ENCODE data around the gene TUB.

DNA sequence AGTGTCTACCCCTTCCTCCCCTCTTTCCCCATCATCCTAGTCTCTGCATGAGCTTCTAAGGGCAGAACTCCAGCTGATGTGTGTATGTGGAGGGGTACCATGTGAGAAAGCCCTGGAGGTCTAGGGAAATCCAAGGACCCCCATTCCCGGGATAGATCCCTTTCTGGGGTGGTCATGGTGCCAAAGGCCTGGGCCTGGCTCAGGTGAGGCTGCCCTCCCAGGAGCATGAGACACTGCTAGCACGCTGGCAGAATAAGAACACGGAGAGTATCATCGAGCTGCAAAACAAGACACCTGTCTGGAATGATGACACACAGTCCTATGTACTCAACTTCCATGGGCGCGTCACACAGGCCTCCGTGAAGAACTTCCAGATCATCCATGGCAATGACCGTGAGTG, 19.6 kb downstream of the TUB start:
- no peak for TF ChIP-seq EZH2 (IDR thresholded peaks at IDR 0.05; ENCODE audit: low read depth)
- TF ChIP-seq, protein P1, sequence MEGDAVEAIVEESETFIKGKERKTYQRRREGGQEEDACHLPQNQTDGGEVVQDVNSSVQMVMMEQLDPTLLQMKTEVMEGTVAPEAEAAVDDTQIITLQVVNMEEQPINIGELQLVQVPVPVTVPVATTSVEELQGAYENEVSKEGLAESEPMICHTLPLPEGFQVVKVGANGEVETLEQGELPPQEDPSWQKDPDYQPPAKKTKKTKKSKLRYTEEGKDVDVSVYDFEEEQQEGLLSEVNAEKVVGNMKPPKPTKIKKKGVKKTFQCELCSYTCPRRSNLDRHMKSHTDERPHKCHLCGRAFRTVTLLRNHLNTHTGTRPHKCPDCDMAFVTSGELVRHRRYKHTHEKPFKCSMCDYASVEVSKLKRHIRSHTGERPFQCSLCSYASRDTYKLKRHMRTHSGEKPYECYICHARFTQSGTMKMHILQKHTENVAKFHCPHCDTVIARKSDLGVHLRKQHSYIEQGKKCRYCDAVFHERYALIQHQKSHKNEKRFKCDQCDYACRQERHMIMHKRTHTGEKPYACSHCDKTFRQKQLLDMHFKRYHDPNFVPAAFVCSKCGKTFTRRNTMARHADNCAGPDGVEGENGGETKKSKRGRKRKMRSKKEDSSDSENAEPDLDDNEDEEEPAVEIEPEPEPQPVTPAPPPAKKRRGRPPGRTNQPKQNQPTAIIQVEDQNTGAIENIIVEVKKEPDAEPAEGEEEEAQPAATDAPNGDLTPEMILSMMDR (conservative IDR thresholded peaks at IDR 0.05), result no peak
